DND-41 (cell line): Measurements from ENCODE around the gene PCNX1.

Source experiments
- ATAC-seq: fragments of 200-7000 bp; cut with Tn5 transposase; 3 replicates; pipeline ENCODE4 v1.9.1; 2021; ENCODE audit warnings: low read depth; ENCODE audit not compliant: insufficient read depth
- DNase-seq: peaks from one replicate; pipeline ENCODE4 v3.0.0-alpha.2; 2020
- H2AFZ ChIP-seq: 2 replicates; pipeline ENCODE4 v1.6.0; 2012; ENCODE audit warnings: low read depth, low read length
- H3K27ac ChIP-seq: 2 replicates; pipeline ENCODE4 v1.5.1; 2012; ENCODE audit warnings: low read length, inconsistent platforms
- H3K27me3 ChIP-seq: fragments of 200-600 bp; sonication (generic); 2 replicates; pipeline ENCODE4 v1.6.0; 2012; ENCODE audit warnings: low read length, mild to moderate bottlenecking, inconsistent platforms; ENCODE audit not compliant: insufficient read depth, poor library complexity
- H3K36me3 ChIP-seq: 2 replicates; pipeline ENCODE4 v1.5.1; 2012; ENCODE audit warnings: low read length, inconsistent platforms; ENCODE audit not compliant: insufficient read depth
- H3K4me1 ChIP-seq: 2 replicates; pipeline ENCODE4 v1.5.1; 2012; ENCODE audit warnings: mild to moderate bottlenecking, low read length; ENCODE audit not compliant: insufficient read depth
- H3K4me2 ChIP-seq: 2 replicates; pipeline ENCODE4 v1.6.0; 2012; ENCODE audit warnings: mild to moderate bottlenecking, moderate library complexity, low read length, inconsistent platforms; ENCODE audit not compliant: insufficient read depth
- H3K4me3 ChIP-seq, 2 experiments: fragments of 200-600 bp in 1 of 2; shearing (Covaris generic) in 1 of 2; 2 replicates each; pipeline ENCODE4 v1.5.1; 2012 to 2016; ENCODE audit warnings: inconsistent platforms in 2 of 2, low read length in 2 of 2, mild to moderate bottlenecking in 2 of 2, low read depth in 1 of 2, moderate library complexity in 1 of 2
- H3K79me2 ChIP-seq: 2 replicates; pipeline ENCODE4 v1.6.0; 2012; ENCODE audit warnings: low read length, inconsistent platforms; ENCODE audit not compliant: insufficient read depth
- H3K9ac ChIP-seq: 2 replicates; pipeline ENCODE4 v1.6.0; 2012; ENCODE audit warnings: low read depth, mild to moderate bottlenecking, inconsistent platforms, low read length, moderate library complexity
- H3K9me3 ChIP-seq: 2 replicates; pipeline ENCODE4 v1.5.1; 2012; ENCODE audit warnings: low read length, moderate library complexity, mild to moderate bottlenecking, inconsistent platforms; ENCODE audit not compliant: insufficient read depth, severe bottlenecking
- H4K20me1 ChIP-seq: 2 replicates; pipeline ENCODE4 v1.6.0; 2012; ENCODE audit warnings: low read length; ENCODE audit not compliant: insufficient read depth
- CTCF ChIP-seq: IDR thresholded peaks from 2 replicates; pipeline ENCODE4 v1.5.1; 2012; ENCODE audit warnings: borderline replicate concordance, low read length, moderate library complexity, mild to moderate bottlenecking; ENCODE audit not compliant: poor library complexity, severe bottlenecking; ENCODE audit errors: extremely low read depth
- EZH2 ChIP-seq: IDR thresholded peaks from 3 replicates; pipeline ENCODE4 v1.6.1; 2012; ENCODE audit warnings: borderline replicate concordance, low read depth, mild to moderate bottlenecking, moderate library complexity, low read length, inconsistent platforms; ENCODE audit not compliant: severe bottlenecking

PCNX1 gene

GRCh38 chr14:70931008-70931407 is 23.7 kb downstream of the PCNX1 start:
- Histone ChIP-seq H3K9me3 (no peaks in the 10 kb centered on the region), H3K79me2 (peaks cover 88% of the 10 kb centered on the region), H3K36me3 (no peaks in the 10 kb centered on the region), H3K4me2 (no peak overlapping the region), H3K4me1 (peaks cover 4% of the 10 kb centered on the region; the same call in 1 of the 2 replicates), H4K20me1 (peaks cover 9% of the 10 kb centered on the region; the same call in 1 of the 2 replicates), H3K4me3 (no peak overlapping the region), H3K27ac (no peak overlapping the region), H3K9ac (no peak overlapping the region), H2AFZ (no peak overlapping the region), H3K27me3 (no peaks in the 10 kb centered on the region)
- ATAC-seq: no peak
- TF ChIP-seq EZH2: no peak
- no peak for TF ChIP-seq CTCF
- DNase-seq: no peak

GRCh38 chr14:70934084-70934483 is 26.8 kb downstream of the PCNX1 start:
- no peak overlapping the region for H3K4me3 ChIP-seq
- peaks cover 4% of the 10 kb centered on the region; the same call in 1 of the 2 replicates for H4K20me1 ChIP-seq
- no peaks in the 10 kb centered on the region for H3K27me3 ChIP-seq
- H3K27ac ChIP-seq: no peak overlapping the region
- H3K9ac ChIP-seq: no peak overlapping the region
- no peak overlapping the region for H3K4me2 ChIP-seq
- peaks cover 4% of the 10 kb centered on the region; the same call in 1 of the 2 replicates for H3K4me1 ChIP-seq
- H3K36me3 ChIP-seq: no peaks in the 10 kb centered on the region
- H3K79me2 ChIP-seq: peaks cover 68% of the 10 kb centered on the region
- TF ChIP-seq EZH2 (no peak), CTCF (no peak)
- no peaks in the 10 kb centered on the region for H3K9me3 ChIP-seq
- DNase-seq (no peak), ATAC-seq (no peak)
- H2AFZ ChIP-seq: no peak overlapping the region

GRCh38 chr14:70934502-70935134 is 27.4 kb downstream of the PCNX1 start:
- no peak overlapping the region for H3K4me3 ChIP-seq
- H3K27ac ChIP-seq: no peak overlapping the region
- no peak for TF ChIP-seq EZH2
- no peak for TF ChIP-seq CTCF
- peaks cover 65% of the 10 kb centered on the region for H3K79me2 ChIP-seq
- H3K9ac ChIP-seq: no peak overlapping the region
- no peak for DNase-seq
- ATAC-seq: peak; percentile 47; the same call in 1 of the 3 replicates
- no peak overlapping the region for H2AFZ ChIP-seq
- H4K20me1 ChIP-seq: peaks cover 4% of the 10 kb centered on the region; the same call in 1 of the 2 replicates
- H3K36me3 ChIP-seq: no peaks in the 10 kb centered on the region
- H3K4me1 ChIP-seq: peaks cover 4% of the 10 kb centered on the region; the same call in 1 of the 2 replicates
- H3K9me3 ChIP-seq: no peaks in the 10 kb centered on the region
- no peak overlapping the region for H3K4me2 ChIP-seq
- H3K27me3 ChIP-seq: no peaks in the 10 kb centered on the region
